Mucosa of descending colon (tissue), 3 donors: ENCODE data around the gene ZNF222. TPM values are rescaled to one million over a fixed set of nuclear protein-coding genes. Genes with fewer than 3 reads are reported as not detected.

Experiments used
- ATAC-seq: fragments of 200-7000 bp; cut with Tn5 transposase; one replicate; pipeline ENCODE4 v1.9.1; 2020; ENCODE audit warnings: mild to moderate bottlenecking, moderate library complexity
- DNase-seq, 3 donors: peaks; one replicate each; pipeline ENCODE4 v3.0.0-alpha.2; 2020
- H3K36me3 ChIP-seq: fragments of 200-600 bp; one replicate; pipeline ENCODE4 v1.8.0; 2021; ENCODE audit warnings: low read depth, mild to moderate bottlenecking
- H3K4me1 ChIP-seq: fragments of 200-600 bp; one replicate; pipeline ENCODE4 v1.8.0; 2021; ENCODE audit warnings: low read depth, mild to moderate bottlenecking
- H3K4me3 ChIP-seq: fragments of 200-600 bp; one replicate; pipeline ENCODE4 v1.8.0; 2021; ENCODE audit warnings: mild to moderate bottlenecking
- H3K9me3 ChIP-seq: fragments of 200-600 bp; one replicate; pipeline ENCODE4 v1.8.0; 2021; ENCODE audit warnings: mild to moderate bottlenecking
- intact Hi-C, 2 donors: fragments of 100-400 bp; cut with DNase I in 1 of 2; cut with micrococcal nuclease in 1 of 2; formaldehyde crosslinking; loops; one replicate each; pipeline versions ENCODE4 v1.11.0 to v1.11.1; 2022; cut with DNase I, micrococcal nuclease
- long read RNA-seq, 2 donors: library from polyadenylated mRNA; unstranded; transcript quantifications; one replicate each; pipeline ENCODE4 v2.0.0, GENCODE V29; 2019 to 2021
- total RNA-seq, 3 donors: library from RNA; stranded (reverse); fragmentation: NEBNext Ultra II Directional in 2 of 3; extraction: Animal tissue kit (Norgen Biotek cat#: 25700) in 2 of 3; gene quantifications; one replicate each; pipeline versions ENCODE4 v1.2.1 to v1.2.4, GENCODE V29; 2021 to 2023
- TF ChIP-seq, protein P1 (sequence below): fragments of 200-600 bp; IDR thresholded peaks from one replicate; pipeline ENCODE4 v1.8.0; 2022; ENCODE audit warnings: antibody characterized with exemption, mild to moderate bottlenecking
- donor health status: DM: no; HTN: no; CAD: no; lungs with moderate emphysema.
- donor health status: DM: no; HTN: no; CAD: no.
- donor health status: DM: no; HTN: yes; CAD: no.

The ZNF222 gene
- 1 to 10 TPM; 1.1 to 2.9 (median 1.3) TPM for total RNA-seq
- long read RNA-seq, donor 1, partial matches to known transcripts: 0 of 2 reads
- long read RNA-seq, donor 1, other reads (novel, unspliced or antisense): 0 of 2 reads
- long read RNA-seq, donor 2, partial matches to known transcripts: 0 of 1 reads
- long read RNA-seq, donor 2, other reads (novel, unspliced or antisense): 1 of 1 reads

DNA sequence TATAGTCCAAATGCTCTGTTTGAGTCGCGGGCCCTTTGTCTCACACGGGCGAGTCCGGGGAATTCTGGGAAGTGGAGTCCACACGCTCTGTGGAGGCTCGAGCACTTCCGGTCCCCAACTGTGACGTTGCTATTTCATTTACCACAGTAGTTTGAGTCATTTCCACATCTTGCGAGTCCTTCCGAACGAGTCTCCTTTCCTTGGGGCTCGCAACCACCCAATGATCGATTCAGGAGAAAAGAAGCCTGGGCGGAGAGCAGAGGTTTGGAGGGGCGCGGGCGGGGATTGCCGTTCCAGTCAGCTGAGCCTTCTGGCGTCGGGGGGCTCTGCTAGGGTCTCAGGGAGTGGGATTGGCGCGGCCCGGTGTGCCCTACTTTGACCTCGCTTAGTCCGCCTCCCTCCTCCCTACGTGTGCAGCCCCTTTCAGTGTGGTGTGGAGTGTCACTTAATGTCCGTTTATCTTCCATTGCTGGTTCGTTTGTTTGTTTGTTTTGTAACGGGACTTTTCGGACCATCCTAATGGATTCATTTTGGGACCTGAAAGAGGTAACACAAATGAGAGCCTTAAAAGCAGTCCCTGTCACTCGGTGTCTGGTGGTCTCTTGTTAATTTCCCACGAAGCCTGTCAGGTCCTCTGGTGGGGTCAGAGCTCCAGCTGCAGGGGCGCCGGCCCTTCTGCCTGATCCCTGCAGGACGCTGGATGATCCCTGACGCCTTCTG, at the start of gene ZNF222:
ZNF222 (plus strand) TSS at position 163 of the 720 bp plus-strand sequence; CDS start at position 221, 58 bp downstream.
- Histone ChIP-seq H3K9me3 (peaks cover 25% of the 10 kb centered on the region), H3K36me3 (no peaks in the 10 kb centered on the region), H3K4me1 (no peaks in the 10 kb centered on the region), H3K4me3 (peak within 1 kb of the TSS; percentile 58)
- DNase-seq (peak; percentile 80 to 92 (median 82)), ATAC-seq (peak; percentile 100)
- TF ChIP-seq, protein P1, sequence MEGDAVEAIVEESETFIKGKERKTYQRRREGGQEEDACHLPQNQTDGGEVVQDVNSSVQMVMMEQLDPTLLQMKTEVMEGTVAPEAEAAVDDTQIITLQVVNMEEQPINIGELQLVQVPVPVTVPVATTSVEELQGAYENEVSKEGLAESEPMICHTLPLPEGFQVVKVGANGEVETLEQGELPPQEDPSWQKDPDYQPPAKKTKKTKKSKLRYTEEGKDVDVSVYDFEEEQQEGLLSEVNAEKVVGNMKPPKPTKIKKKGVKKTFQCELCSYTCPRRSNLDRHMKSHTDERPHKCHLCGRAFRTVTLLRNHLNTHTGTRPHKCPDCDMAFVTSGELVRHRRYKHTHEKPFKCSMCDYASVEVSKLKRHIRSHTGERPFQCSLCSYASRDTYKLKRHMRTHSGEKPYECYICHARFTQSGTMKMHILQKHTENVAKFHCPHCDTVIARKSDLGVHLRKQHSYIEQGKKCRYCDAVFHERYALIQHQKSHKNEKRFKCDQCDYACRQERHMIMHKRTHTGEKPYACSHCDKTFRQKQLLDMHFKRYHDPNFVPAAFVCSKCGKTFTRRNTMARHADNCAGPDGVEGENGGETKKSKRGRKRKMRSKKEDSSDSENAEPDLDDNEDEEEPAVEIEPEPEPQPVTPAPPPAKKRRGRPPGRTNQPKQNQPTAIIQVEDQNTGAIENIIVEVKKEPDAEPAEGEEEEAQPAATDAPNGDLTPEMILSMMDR: no peak
- intact Hi-C loops: no loop called here

DNA sequence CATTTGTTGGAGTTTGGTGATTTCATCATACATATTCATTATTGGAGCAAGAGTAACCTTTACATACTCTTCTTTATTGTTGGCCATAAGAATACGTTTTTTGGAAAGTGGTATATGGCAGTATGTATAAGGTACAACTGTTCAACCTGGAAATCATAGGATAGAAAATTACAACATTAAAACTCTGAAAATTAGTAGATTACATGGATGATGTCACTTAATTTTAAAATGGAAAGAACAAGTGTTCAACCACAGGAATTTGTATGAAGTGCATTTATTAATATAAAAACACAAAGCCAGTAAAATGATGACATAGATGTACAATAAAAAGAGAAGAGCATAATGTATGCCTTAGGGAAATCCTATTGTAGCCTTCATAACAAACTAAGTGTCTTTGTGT, 48.4 kb upstream of the ZNF222 start:
- Histone ChIP-seq H3K9me3 (peaks cover 93% of the 10 kb centered on the region), H3K4me3 (no peak overlapping the region), H3K36me3 (no peaks in the 10 kb centered on the region), H3K4me1 (no peaks in the 10 kb centered on the region)
- intact Hi-C loops: no loop called here
- TF ChIP-seq, protein P1: no peak
- DNase-seq (no peak), ATAC-seq (no peak)

DNA sequence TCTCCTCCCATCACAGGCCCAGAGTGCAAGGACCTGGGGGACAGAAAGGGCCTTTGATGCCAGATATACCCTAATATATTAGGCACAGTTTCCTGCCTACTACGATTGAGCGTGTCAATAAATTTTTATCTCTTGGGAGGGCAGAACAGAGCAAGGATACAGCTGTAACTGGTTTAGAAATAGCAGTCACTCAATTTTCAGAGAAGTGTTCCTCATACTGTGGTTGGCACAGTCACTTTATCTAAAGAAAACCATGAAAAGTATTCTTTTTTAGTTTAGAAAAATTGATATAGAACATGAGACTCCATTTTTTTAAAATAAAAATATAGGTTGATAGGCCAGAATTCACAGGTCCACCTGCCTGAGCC, 41.7 kb upstream of the ZNF222 start:
- TF ChIP-seq, protein P1: no peak
- DNase-seq (no peak), ATAC-seq (no peak)
- intact Hi-C loops: no loop called here
- H3K4me1 ChIP-seq: no peaks in the 10 kb centered on the region
- no peaks in the 10 kb centered on the region for H3K36me3 ChIP-seq
- H3K9me3 ChIP-seq: peaks cover 25% of the 10 kb centered on the region
- H3K4me3 ChIP-seq: no peak overlapping the region

DNA sequence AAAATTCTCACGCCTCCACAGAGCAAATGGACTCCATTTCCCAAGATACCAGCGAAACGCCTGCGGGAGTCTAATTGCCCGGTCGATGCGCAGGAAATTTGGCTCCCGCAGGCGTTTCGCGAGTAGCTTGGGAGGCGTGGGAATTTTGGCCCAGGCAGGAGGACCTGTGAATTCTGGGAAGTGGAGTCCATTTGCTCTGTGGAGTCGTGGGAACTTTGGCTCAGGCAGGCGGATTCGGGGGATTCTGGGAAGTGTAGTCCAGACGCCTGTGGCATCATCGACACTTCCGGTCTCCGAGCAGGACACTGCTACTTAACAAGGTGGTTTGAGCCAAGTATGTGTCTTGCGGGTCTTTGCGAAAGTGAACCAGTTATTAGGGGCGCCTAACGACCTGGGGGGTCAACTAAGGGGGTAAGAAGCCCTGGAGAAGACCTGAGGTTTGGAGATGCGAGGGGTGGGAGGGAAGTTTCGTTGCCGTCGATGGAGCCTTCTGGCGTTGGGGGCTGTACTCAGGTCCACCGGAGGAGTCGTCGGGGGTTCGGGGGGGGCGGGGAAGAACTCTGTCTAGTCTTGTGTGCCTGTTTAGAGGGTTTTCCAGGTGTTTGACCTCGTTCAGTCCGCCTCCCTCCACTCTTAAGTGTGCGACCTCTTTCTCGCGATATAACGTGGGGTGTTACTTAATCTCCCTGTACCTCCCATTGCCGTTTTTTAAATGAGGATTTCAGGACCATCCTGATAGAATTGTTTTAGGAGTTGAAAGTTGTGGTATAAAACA, 41.1 kb upstream of the ZNF222 start, which contains the start of gene ZNF155:
ZNF155 (plus strand) TSS at position 277 of the 775 bp plus-strand sequence. CDS start 4,356 bp downstream, outside the sequence.
- H3K9me3 ChIP-seq: peaks cover 20% of the 10 kb centered on the region
- ATAC-seq (peak; percentile 100), DNase-seq (peak; percentile 87 to 93 (median 90))
- H3K4me1 ChIP-seq: no peaks in the 10 kb centered on the region
- H3K36me3 ChIP-seq: no peaks in the 10 kb centered on the region
- intact Hi-C loops: no loop called here
- H3K4me3 ChIP-seq: peak within 1 kb of the TSS; percentile 36
- TF ChIP-seq, protein P1: no peak

DNA sequence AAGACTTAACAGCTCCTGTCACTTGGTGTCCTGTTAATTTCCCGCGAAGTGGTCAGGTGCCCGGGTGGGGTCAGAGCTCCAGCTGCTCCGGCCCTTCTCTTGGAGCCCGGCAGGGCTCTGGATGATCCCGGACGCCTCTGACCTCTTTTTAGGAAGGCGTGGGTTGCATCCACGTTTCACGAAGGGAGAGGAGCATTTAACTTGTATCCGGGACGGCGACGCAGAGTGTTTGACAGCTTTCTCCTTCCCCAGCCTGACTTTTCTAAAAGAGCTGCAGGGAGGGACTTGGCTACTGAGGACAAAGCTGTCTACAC, 40.5 kb upstream of the ZNF222 start:
- DNase-seq (peak in 2 of 3 donors; percentile 34 to 45), ATAC-seq (peak; percentile 29)
- intact Hi-C loops: no loop called here
- H3K9me3 ChIP-seq: peaks cover 15% of the 10 kb centered on the region
- no peaks in the 10 kb centered on the region for H3K4me1 ChIP-seq
- no peaks in the 10 kb centered on the region for H3K36me3 ChIP-seq
- peak overlapping the region; percentile 36 for H3K4me3 ChIP-seq
- TF ChIP-seq, protein P1: no peak
